HFF-Myc (cell line): Measurements from ENCODE around the gene CLIP4.

Experiments used
- DNase-seq: peaks from one replicate; pipeline ENCODE4 v3.0.0-alpha.2; 2011; ENCODE audit warnings: low read depth; ENCODE audit errors: extremely low read depth
- H3K4me3 ChIP-seq: replicated peaks from 2 replicates; pipeline ENCODE4 v1.5.1; 2011; ENCODE audit warnings: low read depth, mild to moderate bottlenecking, control low read depth, low read length
- CTCF ChIP-seq: IDR thresholded peaks from 2 replicates; pipeline ENCODE4 v1.5.1; 2012; ENCODE audit warnings: mild to moderate bottlenecking, low read depth, low read length, control low read depth; ENCODE audit errors: missing control alignments

Gene CLIP4

GRCh38 chr2:29215739-29216608, 100.8 kb downstream of the CLIP4 start:
- TF ChIP-seq CTCF, result no peak

GRCh38 chr2:29216609-29216909, 101.3 kb downstream of the CLIP4 start:
- TF ChIP-seq CTCF, result no peak
- no peak overlapping the region for H3K4me3 ChIP-seq

More at GRCh38 chr2:29215739-29216608, 100.8 kb downstream of the CLIP4 start:
- no peak for DNase-seq
- H3K4me3 ChIP-seq, result no peak overlapping the region

GRCh38 chr2:29218071-29218470, 102.9 kb downstream of the CLIP4 start:
- H3K4me3 ChIP-seq, result no peak overlapping the region
- no peak for TF ChIP-seq CTCF
- DNase-seq, result no peak

More at GRCh38 chr2:29216609-29216909, 101.3 kb downstream of the CLIP4 start:
- no peak for DNase-seq

GRCh38 chr2:29218550-29219125, 103.4 kb downstream of the CLIP4 start:
- H3K4me3 ChIP-seq, result no peak overlapping the region
- TF ChIP-seq CTCF, result no peak
- DNase-seq, result no peak

- TF ChIP-seq CTCF, result no peak
- no peak overlapping the region for H3K4me3 ChIP-seq
- no peak for DNase-seq
These were observed 104.2 kb downstream of the CLIP4 start for GRCh38 chr2:29219374-29219773.

GRCh38 chr2:29220506-29221270, 105.5 kb downstream of the CLIP4 start:
- no peak for TF ChIP-seq CTCF
- DNase-seq, result no peak
- H3K4me3 ChIP-seq, result no peak overlapping the region
